Mesothelial cell of epicardium (in vitro differentiated cells): ENCODE data around the gene TBX21. TPM values are rescaled to one million over a fixed set of nuclear protein-coding genes. Genes with fewer than 3 reads are reported as not detected.

Source experiments
- DNase-seq, 2 experiments: peaks; one replicate each; pipeline ENCODE4 v3.0.0; 2021; ENCODE audit warnings: low spot score in 2 of 2; ENCODE audit not compliant: unreplicated experiment in 2 of 2
- H3K27ac Mint-ChIP-seq: 2 replicates; pipeline ENCODE4 v1.8.0; 2021; ENCODE audit warnings: mixed read lengths
- H3K27me3 Mint-ChIP-seq: 2 replicates; pipeline ENCODE4 v1.8.0; 2021; ENCODE audit warnings: low read depth, mixed read lengths
- H3K36me3 Mint-ChIP-seq: 2 replicates; pipeline ENCODE4 v1.8.0; 2021; ENCODE audit warnings: mixed read lengths
- H3K4me1 Mint-ChIP-seq: 2 replicates; pipeline ENCODE4 v1.8.0; 2021; ENCODE audit warnings: mixed read lengths
- H3K4me3 Mint-ChIP-seq: 2 replicates; pipeline ENCODE4 v1.8.0; 2021; ENCODE audit warnings: mild to moderate bottlenecking, moderate library complexity, mixed read lengths
- H3K9me3 Mint-ChIP-seq: 2 replicates; pipeline ENCODE4 v1.8.0; 2021; ENCODE audit warnings: mixed read lengths
- CTCF ChIP-seq: fragments of 200-600 bp; sonication (generic); IDR thresholded peaks from one replicate; pipeline ENCODE4 v1.5.0; 2021; ENCODE audit warnings: antibody characterized with exemption; ENCODE audit not compliant: unreplicated experiment
- total RNA-seq: library from RNA; stranded (reverse); gene quantifications from 3 replicates; pipeline ENCODE4 v1.2.1, GENCODE V29; 2021

The TBX21 gene
- total RNA-seq, 1 donor from 2014 or later, result not detected

DNA sequence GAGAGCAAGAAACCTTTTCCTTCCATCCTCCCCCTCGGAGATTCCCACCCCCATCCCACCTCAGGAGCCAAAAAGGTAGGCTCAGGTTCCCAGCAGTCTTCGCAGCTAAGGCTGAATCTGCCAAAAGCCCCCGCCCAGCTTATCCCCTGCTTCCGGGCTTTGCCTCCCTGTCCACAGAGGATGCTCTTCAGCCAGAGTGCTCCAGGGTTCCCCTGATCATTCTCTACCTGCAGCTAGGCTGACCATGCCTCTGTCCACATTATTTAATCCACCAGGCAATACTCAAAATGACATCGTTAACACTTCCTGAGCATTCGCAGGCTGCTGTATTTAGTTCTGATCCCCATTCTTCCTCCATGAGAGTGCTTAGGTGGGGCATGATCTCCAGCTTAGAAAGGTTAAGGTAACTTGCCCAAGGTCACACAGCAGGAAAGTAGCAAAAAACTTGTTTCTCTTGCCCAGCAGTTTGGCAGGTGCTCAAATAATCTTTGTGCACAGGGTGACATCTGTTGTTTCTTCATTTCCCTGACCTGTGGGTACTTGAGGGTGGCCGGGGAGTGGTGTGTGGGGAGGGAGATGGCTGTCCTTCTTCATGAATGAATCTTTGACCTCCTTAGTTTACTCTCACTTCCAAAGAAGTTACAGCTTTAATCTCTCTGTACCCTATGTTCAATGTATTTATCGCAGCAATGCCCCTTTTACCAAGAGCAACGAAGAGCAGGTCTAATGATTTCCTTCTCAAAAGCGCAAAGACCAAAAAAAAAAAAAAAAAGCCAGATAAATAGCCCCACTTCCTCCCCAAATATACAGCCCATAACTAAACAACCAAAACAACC, 39.9 kb upstream of the TBX21 start:
- no peak for DNase-seq

DNA sequence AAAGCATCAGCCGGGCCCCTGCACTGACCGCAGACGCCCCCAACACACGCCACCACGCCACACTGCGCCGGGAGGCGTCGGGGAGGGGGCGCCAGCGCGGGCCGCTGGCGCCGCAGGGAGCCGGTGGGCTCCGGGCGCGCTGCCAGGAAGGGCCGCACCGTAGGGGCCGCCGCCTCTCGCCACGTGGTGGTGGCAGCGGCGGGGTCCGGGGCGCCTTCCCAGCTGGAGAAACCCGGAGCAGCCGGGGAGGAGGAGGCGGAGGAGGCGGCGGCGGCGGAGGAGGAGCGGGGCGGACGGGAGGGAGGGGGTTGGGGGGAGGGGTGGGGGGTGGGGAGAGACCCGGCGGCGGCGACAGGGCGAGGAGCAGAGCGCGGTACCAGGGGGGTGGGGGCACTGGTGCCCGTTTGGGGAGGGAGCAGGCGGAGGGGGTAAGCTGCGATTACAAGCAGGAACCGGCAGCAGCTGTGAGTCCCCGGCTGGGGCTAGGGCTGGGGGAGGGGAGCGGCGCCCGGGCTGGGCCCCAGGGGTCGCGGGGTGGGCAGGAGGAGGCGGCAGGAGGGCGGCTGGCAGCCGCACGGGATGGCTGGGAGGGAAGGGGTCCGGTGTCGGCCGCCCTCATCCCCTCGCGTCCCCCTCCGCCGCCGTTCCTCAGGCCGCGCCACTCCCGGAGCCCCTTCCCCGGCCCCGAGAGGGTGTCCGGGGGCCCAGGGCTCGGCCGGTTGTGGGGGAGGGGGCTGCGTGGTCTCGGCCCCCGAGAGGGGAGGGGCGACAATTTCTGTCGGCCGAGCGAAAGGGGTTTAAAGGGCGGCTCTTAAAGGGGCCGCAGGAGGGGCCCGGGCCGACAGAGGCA, 39.1 kb upstream of the TBX21 start, which contains the start of gene TBKBP1:
TSS of gene TBKBP1 (plus strand) at position 431 of the 850 bp plus-strand sequence. CDS start 1,952 bp downstream, outside the sequence.
- Mint-ChIP-seq H3K4me1 (peaks cover 21% of the 10 kb centered on the region), H3K27ac (peak within 1 kb of the TSS; percentile 81), H3K9me3 (no peaks in the 10 kb centered on the region), H3K4me3 (peak within 1 kb of the TSS; percentile 78), H3K36me3 (no peaks in the 10 kb centered on the region), H3K27me3 (no peaks in the 10 kb centered on the region)
- DNase-seq, result peak; percentile 71 to 84
- TF ChIP-seq CTCF, result no peak

More for the DNA sequence above, 39.9 kb upstream of the TBX21 start:
- no peaks in the 10 kb centered on the region for H3K27me3 Mint-ChIP-seq
- H3K4me3 Mint-ChIP-seq, result peak overlapping the region; percentile 72
- peak overlapping the region; percentile 81 for H3K27ac Mint-ChIP-seq
- H3K9me3 Mint-ChIP-seq, result no peaks in the 10 kb centered on the region
- H3K36me3 Mint-ChIP-seq, result no peaks in the 10 kb centered on the region
- no peak for TF ChIP-seq CTCF
- H3K4me1 Mint-ChIP-seq, result peaks cover 21% of the 10 kb centered on the region

DNA sequence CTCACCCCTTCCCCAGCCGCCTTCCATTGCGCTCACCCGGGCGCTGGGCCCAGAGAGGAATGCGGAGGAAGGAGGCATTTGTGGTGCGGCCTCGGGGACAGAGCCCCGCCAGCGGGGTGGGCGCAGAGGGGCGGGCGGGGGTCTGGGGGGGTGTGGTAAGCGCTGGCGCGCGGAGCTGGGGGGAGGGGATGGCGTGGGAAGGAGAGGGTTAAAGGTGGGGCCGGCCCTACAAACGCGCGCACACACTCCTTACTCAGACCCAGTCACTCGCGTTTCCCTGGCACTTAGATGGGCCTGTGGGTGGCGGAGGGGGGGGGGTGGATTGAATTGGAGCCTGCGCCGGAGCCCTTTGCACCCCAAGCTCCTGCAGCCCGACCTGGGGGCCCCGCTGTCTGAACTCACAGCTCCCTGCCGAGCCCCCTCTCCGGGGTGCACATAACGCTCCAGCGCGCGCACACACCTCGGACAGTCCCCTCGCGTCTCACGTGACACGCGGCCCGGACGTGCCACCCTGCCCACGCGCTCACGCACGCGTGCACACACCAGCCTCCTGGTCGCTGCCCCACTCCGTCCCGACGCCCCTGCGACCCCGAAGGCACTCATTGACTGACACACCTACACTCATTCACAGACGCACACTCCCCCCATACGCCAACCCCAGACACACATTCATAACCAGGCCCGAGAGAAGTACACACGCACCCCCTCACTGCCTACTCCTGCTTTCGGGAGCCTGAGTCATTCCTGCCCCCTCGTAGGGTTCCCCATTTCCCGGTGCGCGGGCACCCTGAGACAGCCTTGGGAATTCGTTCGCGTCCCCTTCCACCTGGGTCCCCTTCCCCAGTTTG, 38.2 kb upstream of the TBX21 start:
- H3K9me3 Mint-ChIP-seq, result no peaks in the 10 kb centered on the region
- no peaks in the 10 kb centered on the region for H3K27me3 Mint-ChIP-seq
- DNase-seq, result peak in 1 of 2 experiments; percentile 61
- H3K27ac Mint-ChIP-seq, result peak overlapping the region; percentile 78
- peaks cover 21% of the 10 kb centered on the region for H3K4me1 Mint-ChIP-seq
- peaks cover 2% of the 10 kb centered on the region for H3K36me3 Mint-ChIP-seq
- TF ChIP-seq CTCF, result no peak
- H3K4me3 Mint-ChIP-seq, result peak overlapping the region; percentile 78

DNA sequence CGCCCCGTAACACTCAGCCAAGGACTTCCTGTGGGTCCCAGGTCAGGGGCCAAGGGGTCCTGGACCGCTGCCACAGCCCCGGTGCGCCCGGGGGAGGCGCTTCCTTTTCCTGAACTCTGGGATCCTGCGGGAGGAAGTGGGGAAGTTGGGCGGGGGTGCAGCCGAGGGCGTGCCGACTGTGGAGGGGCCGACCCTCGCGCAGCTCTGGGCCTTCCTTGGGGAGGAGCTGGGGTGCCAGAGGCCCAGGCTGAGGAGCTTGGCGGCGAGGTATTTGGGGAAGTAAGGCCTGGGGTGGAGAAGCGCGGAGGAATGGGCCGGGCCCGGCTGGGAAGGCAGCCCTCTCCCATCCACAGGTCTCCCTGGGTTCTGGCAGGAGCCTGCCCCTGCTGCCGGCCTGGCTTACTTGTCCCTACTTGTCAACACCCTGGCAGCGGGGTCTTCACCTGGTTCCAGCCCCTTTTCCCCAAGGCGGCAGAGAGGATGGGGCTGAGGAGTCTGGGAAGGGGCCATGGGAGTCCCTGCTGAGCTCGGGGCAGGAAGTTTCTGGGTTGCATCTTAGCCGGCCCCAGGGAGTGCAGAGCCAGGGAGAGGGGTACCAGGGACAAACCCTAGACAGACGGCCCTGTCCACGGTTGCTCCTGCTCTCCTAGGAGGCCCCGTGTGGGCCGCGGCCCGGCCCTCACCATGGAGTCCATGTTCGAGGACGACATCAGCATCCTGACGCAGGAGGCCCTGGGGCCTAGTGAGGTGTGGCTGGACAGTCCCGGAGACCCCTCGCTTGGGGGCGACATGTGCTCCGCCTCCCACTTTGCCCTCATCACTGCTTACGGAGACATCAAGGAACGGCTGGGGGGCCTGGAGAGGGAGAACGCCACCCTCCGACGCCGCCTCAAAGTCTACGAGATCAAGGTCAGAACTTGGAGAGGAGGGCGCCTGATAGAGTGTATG, 37.3 kb upstream of the TBX21 start:
- Mint-ChIP-seq H3K27ac (peak overlapping the region; percentile 78), H3K9me3 (no peaks in the 10 kb centered on the region), H3K4me1 (peaks cover 21% of the 10 kb centered on the region), H3K36me3 (peaks cover 5% of the 10 kb centered on the region), H3K4me3 (peak overlapping the region; percentile 78), H3K27me3 (no peaks in the 10 kb centered on the region)
- DNase-seq, result peak in 1 of 2 experiments; percentile 51
- TF ChIP-seq CTCF, result no peak
